ENCODE results near the gene TMEM97. TPM values are rescaled to one million over a fixed set of nuclear protein-coding genes. Genes with fewer than 3 reads are reported as not detected.
"Not testable (repeated sequence)": the region's sequence is repeated elsewhere in the genome, so short reads cannot be mapped to it uniquely, and the experiment has no call there.

TMEM97 gene
- total and polyA plus RNA-seq, 7 donors = 3.9 to 13.5 (median 7.2) TPM

DNA sequence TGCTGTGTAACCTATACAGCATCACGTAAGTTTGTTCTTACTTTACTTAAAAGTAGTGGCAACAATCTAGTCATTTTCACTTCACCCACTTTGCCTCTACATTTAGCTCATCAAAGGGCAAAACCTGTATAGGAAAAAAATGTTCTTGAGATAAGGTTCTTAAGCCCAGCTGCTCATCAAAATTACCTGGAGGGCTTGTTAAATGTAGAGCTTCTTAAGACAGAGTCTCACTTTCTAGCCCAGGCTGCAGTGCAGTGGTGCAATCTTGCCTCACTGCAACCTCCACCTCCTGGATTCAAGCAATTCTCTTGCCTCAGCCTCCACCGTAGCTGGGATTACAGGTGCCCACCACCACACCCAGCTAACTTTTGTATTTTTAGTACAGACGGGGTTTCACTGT is 38.2 kb upstream of the TMEM97 start:
- Histone ChIP-seq H3K27ac (no peak overlapping the region), H3K27me3 (ENCODE audit: insufficient read depth in 3 of 3, low read length in 2 of 3) (peaks cover 0 to 2% (median 0%) of the 10 kb centered on the region in 3 donors), H3K4me1 (no peaks in the 10 kb centered on the region), H3K4me3 (no peak overlapping the region), H3K9me3 (no peaks in the 10 kb centered on the region), H3K36me3 (ENCODE audit: insufficient read depth in 1 of 2, low read depth in 1 of 2) (no peaks in the 10 kb centered on the region)
- DNase-seq (no peak), ATAC-seq (no peak)
- intact Hi-C loops (cut with DNase I) = no loop called here
- TF ChIP-seq, protein P1, sequence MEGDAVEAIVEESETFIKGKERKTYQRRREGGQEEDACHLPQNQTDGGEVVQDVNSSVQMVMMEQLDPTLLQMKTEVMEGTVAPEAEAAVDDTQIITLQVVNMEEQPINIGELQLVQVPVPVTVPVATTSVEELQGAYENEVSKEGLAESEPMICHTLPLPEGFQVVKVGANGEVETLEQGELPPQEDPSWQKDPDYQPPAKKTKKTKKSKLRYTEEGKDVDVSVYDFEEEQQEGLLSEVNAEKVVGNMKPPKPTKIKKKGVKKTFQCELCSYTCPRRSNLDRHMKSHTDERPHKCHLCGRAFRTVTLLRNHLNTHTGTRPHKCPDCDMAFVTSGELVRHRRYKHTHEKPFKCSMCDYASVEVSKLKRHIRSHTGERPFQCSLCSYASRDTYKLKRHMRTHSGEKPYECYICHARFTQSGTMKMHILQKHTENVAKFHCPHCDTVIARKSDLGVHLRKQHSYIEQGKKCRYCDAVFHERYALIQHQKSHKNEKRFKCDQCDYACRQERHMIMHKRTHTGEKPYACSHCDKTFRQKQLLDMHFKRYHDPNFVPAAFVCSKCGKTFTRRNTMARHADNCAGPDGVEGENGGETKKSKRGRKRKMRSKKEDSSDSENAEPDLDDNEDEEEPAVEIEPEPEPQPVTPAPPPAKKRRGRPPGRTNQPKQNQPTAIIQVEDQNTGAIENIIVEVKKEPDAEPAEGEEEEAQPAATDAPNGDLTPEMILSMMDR (IDR thresholded peaks at IDR 0.05) = no peak
- 80 to 86% (median 83%) methylated on average over 3 of the region's 3 CpGs for WGBS, 3 donors

DNA sequence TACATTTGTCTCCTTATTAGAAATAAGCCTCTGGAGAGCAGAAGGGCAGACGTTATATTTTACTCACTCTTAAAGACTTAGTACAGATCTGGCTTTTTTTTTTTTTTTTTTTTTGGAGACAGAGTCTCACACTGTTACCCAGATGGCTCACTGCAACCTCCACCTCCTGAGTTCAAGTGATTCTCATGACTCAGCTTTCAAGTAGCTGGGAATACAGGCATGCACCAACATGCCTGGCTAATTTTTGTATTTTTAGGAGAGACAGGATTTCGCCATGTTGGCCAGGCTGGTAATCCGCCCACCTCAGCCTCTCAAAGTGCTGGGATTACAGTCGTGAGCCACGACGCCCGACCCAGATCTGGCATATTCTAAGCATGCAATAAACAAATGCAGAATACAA is 36.4 kb upstream of the TMEM97 start:
- intact Hi-C loops (cut with DNase I) = no loop called here
- Histone ChIP-seq H3K4me1 (no peaks in the 10 kb centered on the region), H3K9me3 (no peaks in the 10 kb centered on the region), H3K4me3 (no peak overlapping the region), H3K27me3 (ENCODE audit: insufficient read depth in 3 of 3, low read length in 2 of 3) (no peaks in the 10 kb centered on the region), H3K36me3 (ENCODE audit: insufficient read depth in 1 of 2, low read depth in 1 of 2) (no peaks in the 10 kb centered on the region), H3K27ac (no peak overlapping the region)
- WGBS, 3 donors = 48 to 61% (median 58%) methylated on average over 7 of the region's 7 CpGs
- TF ChIP-seq, protein P1 (IDR thresholded peaks at IDR 0.05) = no peak
- ATAC-seq = no peak
- no peak for DNase-seq

DNA sequence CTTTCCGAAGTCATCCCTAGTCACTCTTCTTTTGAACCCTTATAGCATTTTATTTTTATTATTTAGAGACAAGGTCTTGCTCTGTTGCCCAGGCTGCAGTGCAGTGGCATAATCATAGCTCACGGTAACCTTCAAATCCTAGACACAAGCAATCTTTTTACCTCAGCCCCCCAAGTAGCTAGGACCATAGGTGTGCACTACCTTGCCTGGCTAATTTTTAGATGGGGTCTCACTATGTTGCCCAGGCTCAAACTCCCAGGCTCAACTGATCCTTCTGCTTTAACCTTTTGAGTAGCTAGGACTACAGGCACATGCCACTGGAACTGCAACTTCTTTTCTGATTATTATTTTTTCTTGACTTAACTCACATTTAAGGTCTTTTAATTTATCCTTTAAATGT is 33.0 kb upstream of the TMEM97 start:
- TF ChIP-seq, protein P1 (IDR thresholded peaks at IDR 0.05) = no peak
- 48 to 68% (median 57%) methylated on average over 2 of the region's 2 CpGs for WGBS, 3 donors
- Histone ChIP-seq H3K4me3 (no peak overlapping the region), H3K27me3 (ENCODE audit: insufficient read depth in 3 of 3, low read length in 2 of 3) (no peaks in the 10 kb centered on the region), H3K36me3 (ENCODE audit: insufficient read depth in 1 of 2, low read depth in 1 of 2) (no peaks in the 10 kb centered on the region), H3K27ac (no peak overlapping the region), H3K9me3 (no peaks in the 10 kb centered on the region), H3K4me1 (no peaks in the 10 kb centered on the region)
- ATAC-seq (no peak), DNase-seq (no peak)
- intact Hi-C loops (cut with DNase I) = no loop called here

DNA sequence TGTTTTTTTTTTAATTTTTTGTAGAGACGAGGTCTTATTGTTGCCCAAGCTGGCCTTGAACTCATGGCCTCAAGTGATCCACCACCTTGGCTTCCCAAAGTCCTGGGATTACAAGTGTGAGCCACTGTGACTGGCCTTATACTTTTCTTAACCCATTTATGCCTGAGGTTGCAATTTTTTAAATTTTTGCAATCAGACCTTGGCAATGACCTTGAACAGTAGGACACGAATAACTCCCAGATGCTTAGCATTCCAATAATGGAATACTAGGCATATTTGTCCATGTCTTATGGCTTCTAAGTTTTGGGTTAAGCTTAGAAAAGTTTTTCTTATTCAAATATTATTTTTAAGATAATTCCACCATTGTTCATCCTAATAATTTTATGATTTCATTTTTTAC is 28.3 kb upstream of the TMEM97 start:
- TF ChIP-seq, protein P1 (IDR thresholded peaks at IDR 0.05) = no peak
- Histone ChIP-seq H3K4me1 (no peaks in the 10 kb centered on the region), H3K9me3 (no peaks in the 10 kb centered on the region), H3K36me3 (ENCODE audit: insufficient read depth in 1 of 2, low read depth in 1 of 2) (no peaks in the 10 kb centered on the region), H3K4me3 (no peak overlapping the region), H3K27me3 (ENCODE audit: insufficient read depth in 3 of 3, low read length in 2 of 3) (no peaks in the 10 kb centered on the region), H3K27ac (no peak overlapping the region)
- no peak for DNase-seq
- no peak for ATAC-seq
- intact Hi-C loops (cut with DNase I) = no loop called here
- 50 to 60% (median 51%) methylated on average over 2 of the region's 2 CpGs for WGBS, 3 donors

DNA sequence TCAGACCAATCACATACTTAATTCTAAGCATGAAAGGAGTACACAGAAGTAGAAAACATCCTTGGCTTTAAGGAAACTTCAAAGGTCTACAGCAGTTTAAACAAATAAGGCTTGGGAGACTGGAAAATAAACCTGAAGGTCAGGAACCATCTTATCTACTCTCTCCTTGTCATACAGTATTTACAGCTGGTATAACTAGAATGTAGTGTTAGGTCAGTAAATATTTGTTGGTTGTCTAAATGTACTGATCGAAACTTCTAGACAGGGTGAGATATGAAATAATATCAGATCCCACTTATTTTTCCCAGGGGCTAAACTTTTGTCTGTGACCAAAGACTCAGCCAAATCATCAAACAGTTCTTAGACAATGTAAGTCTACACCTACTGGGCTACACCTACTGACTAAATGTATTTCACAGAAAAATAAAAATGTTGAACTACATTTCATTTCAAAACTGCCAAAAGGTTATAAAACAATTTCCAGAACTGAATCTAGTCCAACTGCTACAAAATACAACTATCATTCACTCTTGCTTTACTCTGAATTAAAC is 27.1 kb upstream of the TMEM97 start:
- Histone ChIP-seq H3K27ac (no peak overlapping the region), H3K9me3 (no peaks in the 10 kb centered on the region), H3K4me3 (no peak overlapping the region), H3K27me3 (ENCODE audit: insufficient read depth in 3 of 3, low read length in 2 of 3) (no peaks in the 10 kb centered on the region), H3K36me3 (ENCODE audit: insufficient read depth in 1 of 2, low read depth in 1 of 2) (no peaks in the 10 kb centered on the region), H3K4me1 (no peaks in the 10 kb centered on the region)
- intact Hi-C loops (cut with DNase I) = no loop called here
- TF ChIP-seq, protein P1 (IDR thresholded peaks at IDR 0.05) = no peak
- no peak for ATAC-seq
- 74 to 97% (median 82%) methylated on average over 1 of the region's 1 CpG for WGBS, 3 donors
- DNase-seq = no peak

DNA sequence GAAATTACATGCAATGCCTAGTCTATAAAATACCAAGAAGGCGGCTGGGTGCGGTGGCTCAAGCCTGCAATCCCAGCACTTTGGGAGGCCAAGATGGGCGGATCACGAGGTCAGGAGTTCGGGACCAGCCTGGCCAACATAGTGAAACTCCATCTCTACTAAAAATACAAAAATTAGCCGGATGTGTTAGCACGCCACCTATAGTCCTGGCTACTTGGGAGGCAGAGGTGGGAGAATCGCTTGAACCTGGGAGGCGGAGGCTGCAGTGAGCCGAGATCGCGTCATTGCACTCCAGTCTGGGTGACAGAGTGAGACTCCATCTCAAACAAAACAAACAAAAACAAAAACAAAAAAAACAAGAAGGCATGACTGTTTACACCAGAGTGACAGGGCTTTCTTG is 26.1 kb upstream of the TMEM97 start:
- H3K4me3 ChIP-seq; H3K9me3 ChIP-seq; intact Hi-C loops (cut with DNase I); H3K4me1 ChIP-seq; DNase-seq; ATAC-seq; H3K36me3 ChIP-seq (ENCODE audit: insufficient read depth in 1 of 2, low read depth in 1 of 2); H3K27ac ChIP-seq; H3K27me3 ChIP-seq (ENCODE audit: insufficient read depth in 3 of 3, low read length in 2 of 3): not testable (repeated sequence)
- 73 to 76% (median 73%) methylated on average over 12 of the region's 12 CpGs for WGBS, 3 donors
